ENCODE results near the gene TRIM46. TPM values are rescaled to one million over a fixed set of nuclear protein-coding genes. Genes with fewer than 3 reads are reported as not detected.
"Not testable (repeated sequence)": the region's sequence is repeated elsewhere in the genome, so short reads cannot be mapped to it uniquely, and the experiment has no call there.

Gene TRIM46
- total and polyA plus RNA-seq, 9 of the 15 experiments (the other 6 are each of a cell fraction or from before 2014, with no cell fraction given), result 0.05 to 0.60 (median 0.16) TPM; not detected in 3

DNA sequence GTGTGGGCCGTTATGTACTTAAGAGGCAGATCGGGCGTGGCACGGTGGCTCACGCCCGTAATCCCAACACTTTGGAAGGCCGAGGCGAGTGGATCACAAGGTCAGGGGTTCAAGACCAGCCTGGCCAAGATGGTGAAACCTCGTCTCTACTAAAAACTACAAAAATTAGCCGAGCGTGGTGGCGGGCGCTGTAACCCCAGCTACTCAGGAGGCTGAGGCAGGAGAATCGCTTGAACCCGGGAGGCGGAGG lies 20.3 kb downstream of the TRIM46 start (continued):
- TF ChIP-seq, protein P1, sequence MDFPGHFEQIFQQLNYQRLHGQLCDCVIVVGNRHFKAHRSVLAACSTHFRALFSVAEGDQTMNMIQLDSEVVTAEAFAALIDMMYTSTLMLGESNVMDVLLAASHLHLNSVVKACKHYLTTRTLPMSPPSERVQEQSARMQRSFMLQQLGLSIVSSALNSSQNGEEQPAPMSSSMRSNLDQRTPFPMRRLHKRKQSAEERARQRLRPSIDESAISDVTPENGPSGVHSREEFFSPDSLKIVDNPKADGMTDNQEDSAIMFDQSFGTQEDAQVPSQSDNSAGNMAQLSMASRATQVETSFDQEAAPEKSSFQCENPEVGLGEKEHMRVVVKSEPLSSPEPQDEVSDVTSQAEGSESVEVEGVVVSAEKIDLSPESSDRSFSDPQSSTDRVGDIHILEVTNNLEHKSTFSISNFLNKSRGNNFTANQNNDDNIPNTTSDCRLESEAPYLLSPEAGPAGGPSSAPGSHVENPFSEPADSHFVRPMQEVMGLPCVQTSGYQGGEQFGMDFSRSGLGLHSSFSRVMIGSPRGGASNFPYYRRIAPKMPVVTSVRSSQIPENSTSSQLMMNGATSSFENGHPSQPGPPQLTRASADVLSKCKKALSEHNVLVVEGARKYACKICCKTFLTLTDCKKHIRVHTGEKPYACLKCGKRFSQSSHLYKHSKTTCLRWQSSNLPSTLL (IDR thresholded peaks at IDR 0.05), result 0 out of 2 replicates have a peak, but pooled peaks have one; percentile 8
- TF ChIP-seq, protein P2, sequence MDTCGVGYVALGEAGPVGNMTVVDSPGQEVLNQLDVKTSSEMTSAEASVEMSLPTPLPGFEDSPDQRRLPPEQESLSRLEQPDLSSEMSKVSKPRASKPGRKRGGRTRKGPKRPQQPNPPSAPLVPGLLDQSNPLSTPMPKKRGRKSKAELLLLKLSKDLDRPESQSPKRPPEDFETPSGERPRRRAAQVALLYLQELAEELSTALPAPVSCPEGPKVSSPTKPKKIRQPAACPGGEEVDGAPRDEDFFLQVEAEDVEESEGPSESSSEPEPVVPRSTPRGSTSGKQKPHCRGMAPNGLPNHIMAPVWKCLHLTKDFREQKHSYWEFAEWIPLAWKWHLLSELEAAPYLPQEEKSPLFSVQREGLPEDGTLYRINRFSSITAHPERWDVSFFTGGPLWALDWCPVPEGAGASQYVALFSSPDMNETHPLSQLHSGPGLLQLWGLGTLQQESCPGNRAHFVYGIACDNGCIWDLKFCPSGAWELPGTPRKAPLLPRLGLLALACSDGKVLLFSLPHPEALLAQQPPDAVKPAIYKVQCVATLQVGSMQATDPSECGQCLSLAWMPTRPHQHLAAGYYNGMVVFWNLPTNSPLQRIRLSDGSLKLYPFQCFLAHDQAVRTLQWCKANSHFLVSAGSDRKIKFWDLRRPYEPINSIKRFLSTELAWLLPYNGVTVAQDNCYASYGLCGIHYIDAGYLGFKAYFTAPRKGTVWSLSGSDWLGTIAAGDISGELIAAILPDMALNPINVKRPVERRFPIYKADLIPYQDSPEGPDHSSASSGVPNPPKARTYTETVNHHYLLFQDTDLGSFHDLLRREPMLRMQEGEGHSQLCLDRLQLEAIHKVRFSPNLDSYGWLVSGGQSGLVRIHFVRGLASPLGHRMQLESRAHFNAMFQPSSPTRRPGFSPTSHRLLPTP (IDR thresholded peaks at IDR 0.05; ENCODE audit: borderline replicate concordance, extremely low read depth, insufficient read length), result peak; percentile 28
- TF ChIP-seq BHLHE40 (IDR thresholded peaks at IDR 0.05; ENCODE audit: low read length) (peak; percentile 30; the same call in 1 of the 2 replicates), ZNF431 (CRISPR knock-in tag; IDR thresholded peaks at IDR 0.05) (peak; percentile 9; the same call in 1 of the 2 replicates), RBFOX2 (IDR thresholded peaks at IDR 0.05; ENCODE audit: low read depth, low read length) (peak; percentile 42), NR2C2 (tag; IDR thresholded peaks at IDR 0.05) (peak; percentile 54), FOXA3 (CRISPR knock-in tag; conservative IDR thresholded peaks at IDR 0.05 in 1 of 2, IDR thresholded peaks at IDR 0.05 in 1 of 2) (peak in 1 of 2 experiments; percentile 50; a peak in 1 of 4 replicates), CEBPB (tag; IDR thresholded peaks at IDR 0.05) (peak; percentile 66), ELF1 (tag; IDR thresholded peaks at IDR 0.05) (0 out of 2 replicates have a peak, but pooled peaks have one; percentile 8)
- not testable (repeated sequence) for TF ChIP-seq NR2C2 (CRISPR knock-in tag; IDR thresholded peaks at IDR 0.05)
- TF ChIP-seq, protein P3, sequence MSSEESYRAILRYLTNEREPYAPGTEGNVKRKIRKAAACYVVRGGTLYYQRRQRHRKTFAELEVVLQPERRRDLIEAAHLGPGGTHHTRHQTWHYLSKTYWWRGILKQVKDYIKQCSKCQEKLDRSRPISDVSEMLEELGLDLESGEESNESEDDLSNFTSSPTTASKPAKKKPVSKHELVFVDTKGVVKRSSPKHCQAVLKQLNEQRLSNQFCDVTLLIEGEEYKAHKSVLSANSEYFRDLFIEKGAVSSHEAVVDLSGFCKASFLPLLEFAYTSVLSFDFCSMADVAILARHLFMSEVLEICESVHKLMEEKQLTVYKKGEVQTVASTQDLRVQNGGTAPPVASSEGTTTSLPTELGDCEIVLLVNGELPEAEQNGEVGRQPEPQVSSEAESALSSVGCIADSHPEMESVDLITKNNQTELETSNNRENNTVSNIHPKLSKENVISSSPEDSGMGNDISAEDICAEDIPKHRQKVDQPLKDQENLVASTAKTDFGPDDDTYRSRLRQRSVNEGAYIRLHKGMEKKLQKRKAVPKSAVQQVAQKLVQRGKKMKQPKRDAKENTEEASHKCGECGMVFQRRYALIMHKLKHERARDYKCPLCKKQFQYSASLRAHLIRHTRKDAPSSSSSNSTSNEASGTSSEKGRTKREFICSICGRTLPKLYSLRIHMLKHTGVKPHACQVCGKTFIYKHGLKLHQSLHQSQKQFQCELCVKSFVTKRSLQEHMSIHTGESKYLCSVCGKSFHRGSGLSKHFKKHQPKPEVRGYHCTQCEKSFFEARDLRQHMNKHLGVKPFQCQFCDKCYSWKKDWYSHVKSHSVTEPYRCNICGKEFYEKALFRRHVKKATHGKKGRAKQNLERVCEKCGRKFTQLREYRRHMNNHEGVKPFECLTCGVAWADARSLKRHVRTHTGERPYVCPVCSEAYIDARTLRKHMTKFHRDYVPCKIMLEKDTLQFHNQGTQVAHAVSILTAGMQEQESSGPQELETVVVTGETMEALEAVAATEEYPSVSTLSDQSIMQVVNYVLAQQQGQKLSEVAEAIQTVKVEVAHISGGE (CRISPR knock-in tag; IDR thresholded peaks at IDR 0.05), result peak in 1 of 3 experiments; percentile 8; a peak in 1 of 6 replicates
- TF ChIP-seq, protein P4, sequence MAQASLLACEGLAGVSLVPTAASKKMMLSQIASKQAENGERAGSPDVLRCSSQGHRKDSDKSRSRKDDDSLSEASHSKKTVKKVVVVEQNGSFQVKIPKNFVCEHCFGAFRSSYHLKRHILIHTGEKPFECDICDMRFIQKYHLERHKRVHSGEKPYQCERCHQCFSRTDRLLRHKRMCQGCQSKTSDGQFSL (CRISPR knock-in tag; IDR thresholded peaks at IDR 0.05), result not testable (repeated sequence)
- TF ChIP-seq, protein P4 (tag; IDR thresholded peaks at IDR 0.05), result 0 out of 4 replicates have a peak, but pooled peaks of 1 of the 2 experiments have one; percentile 7
